Kidney epithelial cell (primary cell): ENCODE data around the gene PRKCA. TPM values are rescaled to one million over a fixed set of nuclear protein-coding genes. Genes with fewer than 3 reads are reported as not detected.

Experiments
- DNase-seq: peaks from one replicate; pipeline ENCODE4 v3.0.0-alpha.2; 2010; ENCODE audit warnings: low read depth
- H3K27me3 ChIP-seq: 2 replicates; pipeline ENCODE4 v1.6.0; 2011; ENCODE audit warnings: low read length; ENCODE audit not compliant: control insufficient read depth, insufficient read depth
- H3K36me3 ChIP-seq: 2 replicates; pipeline ENCODE4 v1.5.1; 2011; ENCODE audit warnings: low read length; ENCODE audit not compliant: control insufficient read depth, insufficient read depth
- H3K4me3 ChIP-seq: 2 replicates; pipeline ENCODE4 v1.5.1; 2011; ENCODE audit warnings: low read depth, mild to moderate bottlenecking, control low read depth, low read length
- CTCF ChIP-seq: IDR thresholded peaks from 2 replicates; pipeline ENCODE4 v1.5.1; 2011; ENCODE audit warnings: mild to moderate bottlenecking, moderate library complexity, low read length, control low read depth, inconsistent platforms; ENCODE audit not compliant: insufficient read depth, poor library complexity, severe bottlenecking
- total RNA-seq: library from RNA; depleted of rRNA; stranded (reverse); fragments of >200 nt; gene quantifications from 2 replicates; pipeline ENCODE4 v1.2.3, GENCODE V29; 2015

PRKCA gene
- total RNA-seq, 1 donor from 2014 or later, result 5.7 TPM

- no peak overlapping the region for H3K4me3 ChIP-seq
Observed at GRCh38 chr17:66789961-66790437, 487.6 kb downstream of the PRKCA start.

GRCh38 chr17:66790501-66791061, 488.2 kb downstream of the PRKCA start:
- H3K36me3 ChIP-seq, result no peaks in the 10 kb centered on the region
- no peaks in the 10 kb centered on the region for H3K27me3 ChIP-seq
- no peak for DNase-seq
- no peak for TF ChIP-seq CTCF
- no peak overlapping the region for H3K4me3 ChIP-seq

More at GRCh38 chr17:66789961-66790437, 487.6 kb downstream of the PRKCA start:
- Histone ChIP-seq H3K36me3 (no peaks in the 10 kb centered on the region), H3K27me3 (no peaks in the 10 kb centered on the region)
- TF ChIP-seq CTCF, result no peak
- DNase-seq, result no peak

- Histone ChIP-seq H3K27me3 (no peaks in the 10 kb centered on the region), H3K36me3 (no peaks in the 10 kb centered on the region), H3K4me3 (no peak overlapping the region)
- no peak for TF ChIP-seq CTCF
- DNase-seq, result no peak
Observed at GRCh38 chr17:66791347-66791746, 488.9 kb downstream of the PRKCA start.

- Histone ChIP-seq H3K4me3 (no peak overlapping the region), H3K36me3 (no peaks in the 10 kb centered on the region), H3K27me3 (no peaks in the 10 kb centered on the region)
- no peak for DNase-seq
- no peak for TF ChIP-seq CTCF
Observed at GRCh38 chr17:66793814-66794213, 491.4 kb downstream of the PRKCA start.

GRCh38 chr17:66795486-66795885, 493.1 kb downstream of the PRKCA start:
- no peaks in the 10 kb centered on the region for H3K27me3 ChIP-seq
- no peak overlapping the region for H3K4me3 ChIP-seq
- no peaks in the 10 kb centered on the region for H3K36me3 ChIP-seq
- no peak for DNase-seq
- TF ChIP-seq CTCF, result no peak
